Bone marrow (tissue), 2 donors: ENCODE measurements around the gene GPC6.

Source experiments
- DNase-seq, 2 donors: peaks; one replicate each; lab custom pipeline; 2025; lab: John Stamatoyannopoulos, UW

GPC6 gene

DNA sequence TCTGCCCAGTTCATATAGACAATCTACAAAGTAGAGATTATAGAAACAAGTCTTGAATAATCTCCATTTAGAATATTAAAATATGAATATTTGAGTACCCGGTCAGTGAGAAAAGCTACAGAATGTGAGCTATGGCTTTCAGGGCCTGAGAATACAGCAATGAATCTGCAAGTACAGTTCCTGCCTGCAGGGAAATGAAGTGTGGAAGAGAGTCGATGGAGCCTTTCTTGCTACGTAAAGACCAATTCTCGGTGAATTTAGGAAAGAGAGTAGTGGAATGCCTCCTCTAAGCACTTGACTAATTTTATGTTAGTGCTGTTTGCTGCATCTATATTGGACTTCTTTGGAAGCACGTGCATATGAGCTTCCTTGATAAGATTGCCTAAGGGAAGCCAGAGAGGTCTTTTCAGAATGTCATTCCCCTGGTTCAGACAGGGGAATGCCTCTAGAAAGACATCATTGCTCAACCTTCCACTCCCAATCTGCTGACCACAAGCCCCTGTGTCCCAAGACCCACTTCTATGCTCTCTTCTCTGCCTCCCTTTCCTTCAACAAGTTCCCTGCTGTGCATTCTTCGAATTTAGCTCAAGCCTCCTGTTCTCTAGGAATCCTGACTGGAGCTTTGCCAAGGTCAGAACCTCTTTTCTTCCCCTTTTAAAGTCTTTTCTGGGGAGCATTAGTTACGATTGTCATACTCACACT, 41.9 kb downstream of the GPC6 start:
- no peak for DNase-seq

DNA sequence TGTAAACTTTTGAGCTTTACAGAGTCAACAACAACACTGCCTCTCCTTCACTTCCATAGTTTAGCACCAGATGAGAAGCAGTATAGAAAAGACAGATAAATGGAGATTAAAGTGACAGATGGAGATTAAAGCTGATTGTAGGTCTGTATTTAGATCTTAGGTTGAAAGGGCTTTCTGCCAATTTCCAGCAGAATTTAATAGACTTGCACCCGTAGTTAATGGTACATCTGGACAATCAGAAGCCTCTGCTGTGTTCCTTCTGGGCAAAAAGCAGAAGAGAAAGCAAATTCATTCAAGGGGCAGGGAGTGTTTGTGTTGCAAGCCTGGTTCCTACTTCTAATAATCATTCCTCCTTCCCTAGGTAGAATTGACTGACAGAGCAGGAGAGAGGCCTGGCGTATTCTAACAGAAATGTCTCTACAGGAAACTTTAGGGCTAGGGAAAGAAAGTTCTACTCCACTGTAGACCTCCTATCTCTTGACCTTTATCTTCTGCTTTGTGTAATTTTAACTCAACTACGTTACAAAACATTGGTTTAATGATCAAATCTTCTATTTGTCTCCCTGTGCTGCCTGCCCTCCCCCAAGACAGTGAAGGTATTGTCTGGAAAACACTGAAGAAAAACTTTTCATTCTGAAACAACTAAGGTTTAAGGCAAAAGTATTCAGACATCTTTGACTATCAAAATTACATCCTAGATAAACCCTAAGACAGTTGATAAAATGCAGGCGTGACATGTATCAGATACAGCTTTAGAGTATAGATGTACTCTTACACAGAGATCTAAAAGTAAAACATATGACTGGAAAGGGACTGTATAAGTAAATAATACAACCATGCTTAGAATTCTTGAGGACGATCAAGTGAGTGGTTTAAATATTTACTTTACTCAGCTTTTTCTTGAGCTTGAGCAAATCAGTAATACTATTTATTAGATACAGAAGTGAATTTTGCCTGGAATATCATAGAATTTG, 44.4 kb downstream of the GPC6 start:
- DNase-seq, result no peak

DNA sequence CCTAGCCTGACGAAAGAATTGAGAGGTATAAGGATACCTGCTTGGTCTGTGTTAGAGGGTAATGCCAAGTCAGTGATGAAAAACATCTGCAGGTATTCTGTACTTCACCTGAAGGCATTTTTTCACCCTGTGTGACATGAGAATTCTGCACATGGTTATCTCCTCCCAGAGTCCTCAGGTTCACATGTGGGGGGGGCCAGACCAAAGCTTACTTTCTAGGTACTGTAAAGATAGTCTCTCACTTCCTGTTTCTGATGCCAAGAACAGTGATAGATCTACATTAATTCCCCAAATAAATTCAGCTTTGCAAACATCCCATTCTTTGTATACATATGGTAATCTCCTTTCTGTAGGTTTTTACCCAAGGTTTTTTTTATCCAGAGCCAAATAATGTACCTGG, 53.4 kb downstream of the GPC6 start:
- no peak for DNase-seq

DNA sequence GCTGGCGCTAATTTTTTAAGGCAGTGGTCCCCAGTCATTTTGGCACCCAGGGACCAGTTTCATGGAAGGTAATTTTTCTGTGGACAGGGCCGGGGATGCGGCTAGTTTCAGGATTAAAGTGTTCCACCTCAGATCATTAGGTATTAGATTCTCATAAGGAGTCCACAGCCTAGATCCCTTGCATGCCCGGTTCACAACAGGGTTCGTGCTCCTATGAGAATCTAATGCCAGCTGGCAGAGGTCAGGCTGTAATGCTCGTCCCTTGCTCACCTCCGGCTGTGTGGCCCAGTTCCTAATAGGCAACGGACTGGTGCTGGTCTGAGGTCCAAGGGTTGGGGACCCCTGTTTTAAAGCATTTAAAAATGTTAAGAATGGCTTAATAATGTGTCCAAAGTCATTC, 54.1 kb downstream of the GPC6 start:
- no peak for DNase-seq

DNA sequence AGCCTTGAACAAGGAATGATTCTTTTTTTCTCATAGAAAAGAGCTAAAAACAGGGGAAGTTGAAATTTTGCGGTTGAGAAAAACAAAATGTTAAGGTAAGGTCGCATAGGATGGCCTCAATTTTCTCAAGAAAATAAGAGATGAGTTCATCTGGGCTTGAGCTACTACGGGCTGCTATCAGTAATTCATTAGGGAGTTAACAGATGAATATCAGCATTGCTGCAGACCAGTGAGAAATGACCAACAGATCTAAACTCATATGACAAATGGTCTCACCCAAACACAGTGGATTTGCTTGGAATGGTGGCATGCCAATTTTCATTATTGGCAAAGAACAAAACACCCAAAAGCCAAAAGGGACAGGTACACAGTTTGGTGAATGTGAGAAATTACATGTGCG, 56.6 kb downstream of the GPC6 start:
- no peak for DNase-seq

DNA sequence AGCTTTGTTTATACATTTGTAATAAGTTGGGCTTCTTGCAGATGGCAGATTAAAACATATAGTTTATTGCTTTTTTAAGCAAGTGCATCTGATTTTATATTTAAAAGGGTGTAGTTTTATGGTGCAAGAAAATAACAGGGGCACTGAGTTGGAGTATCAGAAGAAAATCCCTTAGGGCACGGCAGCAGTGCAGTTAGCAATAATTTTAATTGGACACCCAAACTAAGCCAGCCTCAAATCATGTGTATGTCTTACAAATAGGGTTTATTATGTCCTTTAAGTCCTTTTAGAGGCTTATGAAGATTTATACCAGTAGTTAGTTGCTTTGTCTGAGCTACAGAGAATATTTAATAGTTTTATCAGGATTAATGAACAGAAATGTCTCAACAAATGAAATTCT, 57.5 kb downstream of the GPC6 start:
- DNase-seq, result no peak

DNA sequence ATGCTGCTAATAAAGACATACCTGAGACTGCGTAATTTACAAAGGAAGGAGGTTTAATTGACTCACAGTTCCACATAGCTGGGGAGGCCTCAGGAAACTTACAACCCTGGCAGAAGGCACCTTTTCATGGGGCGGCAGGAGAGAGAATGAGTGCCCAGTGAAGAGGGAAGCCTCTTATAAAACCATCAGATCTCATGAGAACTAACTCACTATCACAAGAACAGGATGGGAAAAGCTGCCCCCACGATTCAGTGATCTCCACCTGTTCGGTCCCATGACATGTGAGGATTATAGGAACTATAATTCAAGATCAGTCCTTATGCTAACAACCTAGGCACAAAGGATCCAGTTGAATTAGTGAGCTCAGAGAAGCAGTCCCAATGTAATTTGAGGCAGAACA, 59.4 kb downstream of the GPC6 start:
- DNase-seq, result no peak

DNA sequence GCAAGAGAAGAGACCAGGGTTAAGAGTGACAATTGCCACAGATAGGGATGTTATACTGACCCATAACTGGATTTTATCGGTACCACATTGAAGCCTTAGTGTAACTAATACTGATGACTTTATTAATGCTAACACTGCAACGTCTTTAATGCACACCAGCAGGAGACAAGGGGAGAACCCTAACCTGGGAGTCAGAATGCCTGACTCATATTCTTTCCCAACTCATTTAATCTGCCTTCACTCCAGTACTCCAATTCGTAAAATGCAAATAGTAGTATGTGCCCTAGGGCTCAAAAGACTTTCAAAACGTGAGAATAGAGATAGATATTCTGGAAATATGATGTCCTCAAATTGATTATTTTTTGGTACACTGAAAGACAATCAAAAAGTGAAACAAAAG, 62.4 kb downstream of the GPC6 start:
- DNase-seq, result no peak

DNA sequence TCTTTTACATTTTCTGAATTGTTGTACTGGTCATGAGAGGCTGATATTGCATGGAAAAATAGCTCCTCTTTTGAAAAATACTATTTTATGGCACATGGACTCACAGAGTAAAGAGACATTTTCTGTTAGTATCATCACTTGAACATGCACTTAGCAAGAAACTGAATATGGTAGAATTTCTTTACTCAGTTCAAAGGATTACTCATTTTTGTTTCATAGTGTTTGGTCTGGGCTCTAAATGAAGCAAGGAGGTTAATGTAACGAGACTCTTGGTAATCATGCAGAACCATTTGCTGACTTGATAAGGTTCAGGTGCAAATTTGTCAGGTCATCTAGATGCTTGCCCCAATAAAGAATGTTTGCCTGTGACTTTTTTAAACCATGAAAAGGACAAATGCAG, 63.2 kb downstream of the GPC6 start:
- no peak for DNase-seq

DNA sequence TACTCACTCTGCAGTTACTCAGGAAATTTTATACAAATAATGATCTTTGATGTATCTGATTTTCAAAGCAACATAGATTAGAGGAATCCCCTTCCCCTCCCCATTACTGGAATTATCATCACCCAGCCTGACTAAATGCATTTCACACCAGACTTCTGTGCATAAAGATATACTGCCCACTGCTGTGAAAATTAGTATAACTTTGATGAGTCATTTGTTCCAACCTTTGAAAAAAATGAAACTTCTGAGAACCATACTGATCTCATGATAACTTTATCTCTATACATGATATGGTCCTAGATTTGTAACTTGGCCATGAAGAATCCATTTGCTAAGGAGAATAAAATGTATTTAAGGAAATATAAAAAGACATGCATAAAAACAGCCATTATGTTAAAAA, 63.9 kb downstream of the GPC6 start:
- no peak for DNase-seq

DNA sequence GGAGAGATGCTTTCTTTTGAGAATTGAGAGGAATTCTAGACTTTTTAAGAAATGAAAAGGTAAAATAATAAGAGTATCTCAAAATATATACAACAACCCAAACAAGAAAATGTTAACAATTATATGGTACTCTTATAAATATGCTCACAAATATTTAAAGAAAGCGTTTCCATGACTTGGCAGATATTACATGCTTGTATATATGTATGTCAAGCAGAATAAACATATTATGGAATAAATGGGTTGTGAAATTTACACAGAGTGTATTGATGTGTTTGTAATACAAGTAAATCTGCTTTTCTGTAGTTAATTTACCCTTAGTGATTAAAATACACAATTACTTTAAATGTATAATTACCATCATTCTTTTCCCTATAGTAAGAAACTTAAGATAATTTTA, 65.8 kb downstream of the GPC6 start:
- DNase-seq, result no peak

DNA sequence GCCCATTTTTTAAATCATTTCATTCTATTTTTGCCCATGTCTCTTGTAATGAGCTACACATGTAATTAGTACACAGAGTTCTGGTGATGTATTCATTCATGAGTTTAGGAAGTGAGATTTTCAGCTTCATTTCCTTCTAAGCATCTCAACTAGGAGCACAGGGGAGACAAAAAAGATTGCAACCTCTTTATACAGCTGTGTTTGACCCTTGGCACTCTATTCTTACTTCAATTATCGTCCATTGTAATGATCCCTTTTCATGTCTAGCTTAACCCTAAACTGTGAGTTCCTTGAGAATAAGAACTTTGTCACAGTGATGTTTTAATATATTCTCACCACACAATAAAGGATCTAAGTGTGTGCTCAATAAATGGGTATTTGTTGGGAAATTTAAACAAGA, 67.1 kb downstream of the GPC6 start:
- no peak for DNase-seq

DNA sequence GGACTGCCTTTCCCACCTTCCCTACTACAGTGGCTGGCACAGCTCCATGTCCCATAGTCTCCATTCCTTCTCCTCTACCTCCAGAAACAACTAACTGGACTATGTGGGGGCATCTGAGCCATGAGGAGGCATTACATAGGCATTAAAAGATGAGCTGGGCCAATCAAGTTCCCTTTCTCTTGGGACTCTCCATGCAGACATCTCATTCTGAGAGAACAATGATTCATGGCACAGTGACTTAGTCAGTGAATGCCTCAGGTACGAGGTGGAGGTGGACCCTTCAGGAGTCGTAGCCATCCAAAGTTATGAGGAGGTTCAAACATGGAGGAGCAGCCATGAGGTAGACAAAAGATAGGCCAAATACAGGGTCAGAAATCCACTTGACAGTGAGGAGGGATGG, 70.0 kb downstream of the GPC6 start:
- no peak for DNase-seq

DNA sequence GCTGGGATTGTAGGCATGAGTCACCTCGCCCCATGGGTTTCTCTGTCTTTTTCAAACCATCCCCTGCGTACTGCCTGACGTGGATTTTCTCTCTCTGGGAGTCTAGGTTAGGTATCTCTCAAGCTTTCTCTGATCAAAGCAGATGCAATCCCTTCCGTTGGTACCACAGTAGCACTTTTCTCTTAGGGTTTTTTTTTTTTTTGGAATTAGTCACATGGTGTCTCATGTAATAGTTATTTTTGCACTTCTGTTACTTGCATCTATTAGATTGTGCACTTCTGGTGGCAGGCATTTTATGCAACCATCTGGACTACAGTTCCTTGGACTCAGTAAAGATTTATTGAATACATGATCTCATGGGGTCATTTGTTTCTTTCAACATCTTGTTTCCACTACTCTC, 72.1 kb downstream of the GPC6 start:
- DNase-seq, result no peak

DNA sequence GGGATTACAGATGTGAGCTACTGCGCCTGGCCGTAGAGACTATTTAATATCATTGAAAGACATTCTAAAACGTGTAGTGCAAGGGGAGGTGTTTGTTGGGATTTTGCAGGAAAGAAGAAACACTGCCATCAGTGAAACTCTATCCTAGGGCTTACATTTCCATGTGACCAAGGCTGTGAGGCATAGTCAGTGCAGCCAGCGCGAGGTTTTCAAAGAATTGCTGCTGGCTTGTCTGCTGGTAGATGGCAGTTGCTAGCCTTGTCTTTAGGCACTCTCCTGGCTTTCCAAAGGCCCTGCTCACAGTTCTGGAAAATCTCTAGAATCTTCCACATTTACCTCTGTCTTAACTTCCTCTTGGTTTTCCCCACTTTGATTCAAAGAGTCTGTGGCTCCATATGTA, 77.5 kb downstream of the GPC6 start:
- DNase-seq, result no peak

DNA sequence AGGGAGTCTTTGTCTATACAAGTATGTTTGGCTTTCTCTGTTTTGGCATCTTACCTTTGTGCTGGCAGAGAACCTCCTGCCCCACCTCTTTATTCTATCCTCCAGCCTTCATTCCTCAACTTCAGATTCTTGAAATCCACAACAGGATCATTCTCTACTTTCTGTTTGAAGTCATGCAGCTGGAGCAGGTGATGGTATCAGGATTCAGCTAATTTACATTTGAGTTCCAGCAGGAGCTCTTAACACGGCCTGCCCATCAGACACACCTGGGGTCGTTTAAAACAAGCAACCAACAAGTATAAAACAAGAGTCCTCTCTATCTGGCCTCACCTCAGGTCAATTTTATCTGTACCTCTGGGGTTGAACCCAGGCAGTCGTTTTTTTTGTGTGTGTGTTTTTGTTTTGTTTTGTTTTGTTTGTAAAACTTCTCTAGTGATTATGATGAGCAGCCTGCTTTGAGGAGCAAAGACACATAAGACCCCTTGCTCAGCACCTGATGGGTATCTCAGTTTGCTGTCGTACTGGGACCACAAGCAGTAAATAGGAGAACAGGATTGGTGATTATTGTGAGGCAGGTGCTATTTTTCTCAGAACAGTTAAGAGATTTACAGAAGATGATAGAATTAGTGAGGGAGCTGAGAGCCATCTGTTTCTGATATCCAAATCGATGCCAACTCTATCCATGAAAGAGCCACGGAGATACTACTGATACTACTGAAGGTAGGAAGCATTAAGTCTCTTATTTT, 78.4 kb downstream of the GPC6 start:
- DNase-seq, result no peak

DNA sequence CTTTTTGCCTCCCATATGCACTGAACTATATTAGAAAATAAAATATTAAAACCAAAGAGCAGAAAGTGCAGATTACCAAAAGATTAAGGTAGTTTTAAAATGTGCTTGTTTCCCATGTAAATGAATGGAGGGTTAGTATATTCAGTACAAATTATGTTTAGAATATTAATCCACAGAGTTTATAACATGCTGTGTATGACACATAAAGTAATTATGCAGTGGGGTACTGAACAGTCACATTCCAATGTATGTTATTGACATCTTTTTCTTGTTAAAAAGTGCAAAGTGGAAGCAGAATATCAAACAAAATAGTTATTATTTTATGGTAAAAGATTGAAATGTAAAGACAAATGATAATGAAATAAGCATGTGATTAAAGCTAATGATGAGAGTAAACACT, 79.3 kb downstream of the GPC6 start:
- no peak for DNase-seq

DNA sequence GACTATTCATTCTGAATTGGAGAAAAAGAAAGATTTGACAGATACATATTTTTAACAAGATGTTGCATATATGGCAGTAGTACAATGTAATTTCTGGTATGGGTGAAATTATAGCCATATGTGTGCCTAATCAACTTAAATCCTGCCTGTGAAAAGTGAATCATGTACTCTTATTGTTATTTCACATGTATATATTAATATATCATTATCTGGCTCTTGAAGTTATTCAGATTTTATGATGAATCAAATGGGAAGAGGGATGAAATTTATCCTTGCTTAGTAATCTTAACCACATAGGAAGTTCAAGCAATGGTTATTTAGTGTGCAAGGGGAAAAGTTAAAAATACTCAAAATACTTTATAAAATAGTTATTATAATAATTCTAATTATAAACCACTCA, 80.5 kb downstream of the GPC6 start:
- DNase-seq, result no peak

DNA sequence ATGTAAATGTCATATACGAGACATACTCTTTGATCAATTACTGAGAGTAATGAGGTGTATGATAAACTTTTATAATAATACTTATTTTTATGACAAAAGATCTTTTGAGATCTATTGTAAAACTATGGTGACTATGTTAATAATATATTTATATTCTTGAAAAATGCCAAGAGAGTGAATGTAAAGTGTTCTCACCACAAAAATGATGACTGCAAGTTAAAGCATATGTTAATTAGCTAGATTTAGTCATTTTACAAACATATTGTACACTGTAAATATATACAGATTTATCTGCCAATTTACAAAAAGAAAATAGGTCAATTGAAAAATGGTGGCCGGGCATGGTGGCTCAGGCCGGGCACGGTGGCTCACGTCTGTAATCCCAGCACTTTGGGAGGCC, 81.0 kb downstream of the GPC6 start:
- no peak for DNase-seq

DNA sequence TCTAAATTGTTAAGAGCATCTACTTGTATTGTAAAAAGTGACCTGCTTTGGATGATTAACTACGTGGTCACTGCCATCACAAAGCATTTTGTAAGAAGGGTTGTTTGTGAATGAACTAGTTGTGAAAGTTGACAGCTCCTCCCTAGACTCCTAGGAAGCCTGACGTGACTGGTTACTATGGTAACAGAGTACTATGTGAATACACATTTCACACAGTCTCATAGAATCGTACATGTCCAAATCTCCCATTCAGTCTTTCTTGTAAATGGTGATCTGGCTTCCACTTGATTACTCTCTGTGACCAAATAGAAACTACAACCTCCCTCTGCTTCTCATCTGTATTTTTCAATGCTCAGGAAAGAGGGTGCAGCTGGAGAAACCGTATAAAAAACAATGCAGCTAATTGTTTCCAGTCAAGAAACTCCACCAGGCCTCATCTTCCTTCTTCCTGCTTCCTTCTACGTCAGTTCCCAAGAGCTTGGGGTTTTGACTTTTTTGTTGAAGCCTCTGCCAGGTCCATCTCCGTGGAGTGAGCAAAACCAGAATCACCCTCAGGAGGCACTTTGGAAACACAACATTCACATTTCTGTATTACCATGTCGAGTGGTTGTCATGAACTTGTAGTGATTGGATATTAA, 83.4 kb downstream of the GPC6 start:
- no peak for DNase-seq

DNA sequence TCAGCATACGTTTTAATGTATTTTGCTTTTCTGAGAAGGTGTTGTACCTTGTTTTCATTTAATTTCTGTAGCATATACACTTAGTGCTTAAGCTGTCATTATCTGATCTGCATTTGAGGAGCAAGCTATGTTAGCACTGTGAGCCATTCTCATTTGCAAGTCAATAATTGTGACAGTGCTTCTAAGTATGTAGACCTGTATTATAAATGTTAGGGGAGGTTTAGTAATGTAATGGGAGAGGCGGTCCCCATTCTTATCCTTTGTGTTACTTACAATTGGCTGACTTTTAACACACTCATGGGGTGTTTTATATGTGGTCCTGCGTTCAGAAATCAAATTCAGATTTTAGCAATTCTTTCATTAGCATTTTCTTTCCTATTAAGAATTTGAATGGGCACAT, 90.2 kb downstream of the GPC6 start:
- DNase-seq, result no peak

DNA sequence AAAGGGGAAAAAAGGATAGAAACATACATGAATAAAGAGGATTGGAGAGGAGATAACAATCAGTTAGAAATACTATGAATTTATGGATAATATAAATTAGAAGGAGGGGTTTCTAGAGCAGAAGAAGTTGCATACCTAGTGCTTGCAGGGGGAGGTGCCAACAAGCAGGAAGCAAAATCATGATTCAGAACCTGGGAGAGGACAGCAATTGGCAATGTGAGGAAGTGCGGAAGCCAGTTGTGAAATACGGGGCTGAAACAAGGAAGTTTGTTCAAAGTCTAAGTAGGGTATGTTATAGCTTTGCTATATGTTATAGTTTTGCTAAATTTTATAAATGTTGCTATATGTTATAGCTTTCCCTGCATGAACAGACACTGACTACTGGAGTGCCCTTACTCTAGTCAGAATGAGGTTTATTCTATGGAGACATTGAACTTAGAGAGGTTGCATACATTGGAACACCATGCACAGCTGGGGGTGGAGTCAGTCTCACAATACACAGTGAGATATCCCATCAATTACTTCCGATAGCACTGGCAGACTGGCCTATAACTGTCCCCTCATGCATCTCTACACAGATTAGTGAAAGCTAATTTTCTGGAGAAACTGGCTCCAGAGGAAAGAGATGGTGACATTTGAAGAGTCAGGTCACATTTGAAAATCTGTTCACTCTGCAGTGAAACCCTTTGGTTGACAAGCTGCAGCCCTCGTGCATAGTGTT, 92.1 kb downstream of the GPC6 start:
- DNase-seq, result no peak
